Measurements from ENCODE around the gene NOP53. TPM values are rescaled to one million over a fixed set of nuclear protein-coding genes. Genes with fewer than 3 reads are reported as not detected.
"Not testable (repeated sequence)": the region's sequence is repeated elsewhere in the genome, so short reads cannot be mapped to it uniquely, and the experiment has no call there.

The NOP53 gene
- polyA plus RNA-seq, 1 donor: 316 TPM

DNA sequence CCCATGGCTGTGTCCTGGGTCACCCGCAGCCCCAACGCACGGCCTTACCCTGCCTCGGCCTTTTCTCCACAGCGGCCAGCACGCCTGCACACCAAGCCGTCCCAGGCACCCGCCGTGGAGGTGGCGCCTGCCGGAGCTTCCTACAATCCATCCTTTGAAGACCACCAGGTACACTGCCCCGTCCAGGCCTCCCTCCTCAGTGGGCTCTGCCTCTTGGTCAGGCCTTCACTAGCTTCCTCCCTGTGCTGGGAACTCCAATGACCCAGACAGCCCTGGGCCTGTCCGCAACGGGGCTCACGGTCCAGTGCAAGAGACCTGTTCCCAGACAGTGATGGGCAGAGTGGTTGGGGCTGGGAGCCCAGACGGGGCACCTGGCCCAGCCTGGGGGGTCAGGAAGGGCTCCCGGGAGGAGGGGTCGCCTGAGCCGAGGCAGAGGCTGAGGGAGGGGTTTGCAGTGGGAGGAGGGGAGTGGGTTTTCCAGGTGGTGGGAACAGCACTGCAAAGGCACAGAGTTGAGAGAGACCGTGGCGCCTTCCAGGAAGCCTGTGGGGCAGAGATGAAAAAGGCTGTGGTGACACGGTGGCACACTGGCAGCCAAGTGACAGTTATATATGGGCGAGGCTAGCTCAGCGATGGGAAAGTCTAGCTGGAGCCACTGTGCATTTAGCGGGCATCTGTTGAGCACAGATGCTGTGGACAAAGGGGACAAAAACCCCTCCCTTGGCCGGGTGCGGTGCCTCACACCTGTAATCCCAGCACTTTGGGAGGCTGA, 7.3 kb downstream of the NOP53 start:
- DNase-seq: no peak

DNA sequence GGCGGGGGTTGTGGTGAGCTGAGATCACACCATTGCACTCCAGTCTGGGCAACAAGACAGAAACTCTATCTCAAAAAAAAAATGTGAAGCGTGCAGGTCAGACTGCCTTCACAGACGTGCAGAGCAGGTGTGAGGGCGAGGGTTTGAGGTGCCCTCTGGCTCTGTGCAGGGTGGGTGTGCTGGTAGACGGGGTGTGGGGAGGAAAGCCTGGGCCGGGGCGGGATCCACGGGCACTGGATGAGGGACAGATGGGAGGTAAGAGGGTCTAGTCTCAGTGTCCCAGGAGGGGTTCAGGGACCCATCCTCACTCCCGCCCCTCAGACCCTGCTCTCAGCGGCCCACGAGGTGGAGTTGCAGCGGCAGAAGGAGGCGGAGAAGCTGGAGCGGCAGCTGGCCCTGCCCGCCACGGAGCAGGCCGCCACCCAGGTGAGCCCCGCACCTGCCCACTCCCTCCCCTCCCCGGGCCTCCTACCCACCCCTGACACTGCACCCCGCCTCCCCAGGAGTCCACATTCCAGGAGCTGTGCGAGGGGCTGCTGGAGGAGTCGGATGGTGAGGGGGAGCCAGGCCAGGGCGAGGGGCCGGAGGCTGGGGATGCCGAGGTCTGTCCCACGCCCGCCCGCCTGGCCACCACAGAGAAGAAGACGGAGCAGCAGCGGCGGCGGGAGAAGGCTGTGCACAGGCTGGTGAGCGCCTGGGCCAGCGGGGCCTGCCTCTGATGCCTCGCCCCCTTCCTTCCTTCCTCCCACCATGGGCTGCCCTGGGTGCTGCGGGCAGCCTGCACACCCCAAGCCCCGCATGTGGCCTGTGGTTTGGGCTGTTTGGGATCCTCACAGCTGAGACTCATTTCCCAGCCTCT, 9.1 kb downstream of the NOP53 start:
- no peak for DNase-seq

DNA sequence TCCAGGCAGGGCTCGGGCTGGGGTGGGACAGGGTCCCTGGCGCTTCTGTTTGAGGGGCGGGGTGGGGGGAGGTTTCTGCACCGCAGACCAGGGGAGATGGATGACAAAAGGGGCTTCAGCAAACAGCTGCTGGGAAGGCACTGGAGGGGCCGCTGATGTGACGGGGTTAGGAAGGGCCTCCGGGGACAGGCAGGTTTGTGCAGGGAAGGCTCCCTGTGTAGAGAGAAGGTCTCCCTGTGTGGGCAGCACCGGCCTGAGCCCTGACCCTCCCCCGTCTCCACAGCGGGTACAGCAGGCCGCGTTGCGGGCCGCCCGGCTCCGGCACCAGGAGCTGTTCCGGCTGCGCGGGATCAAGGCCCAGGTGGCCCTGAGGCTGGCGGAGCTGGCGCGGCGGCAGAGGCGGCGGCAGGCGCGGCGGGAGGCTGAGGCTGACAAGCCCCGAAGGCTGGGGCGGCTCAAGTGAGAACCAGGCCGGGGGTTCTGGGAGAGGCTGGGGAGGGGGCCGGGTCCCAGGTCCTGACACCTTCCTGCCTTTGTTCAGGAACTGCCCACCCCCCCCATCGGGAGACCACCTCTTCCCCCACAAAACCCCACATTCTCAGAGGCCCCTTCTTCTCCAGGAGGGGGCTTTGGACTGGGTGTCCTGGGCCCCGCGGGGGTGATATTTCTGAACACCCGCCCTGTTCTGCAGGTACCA, 9.9 kb downstream of the NOP53 start:
- no peak for DNase-seq

DNA sequence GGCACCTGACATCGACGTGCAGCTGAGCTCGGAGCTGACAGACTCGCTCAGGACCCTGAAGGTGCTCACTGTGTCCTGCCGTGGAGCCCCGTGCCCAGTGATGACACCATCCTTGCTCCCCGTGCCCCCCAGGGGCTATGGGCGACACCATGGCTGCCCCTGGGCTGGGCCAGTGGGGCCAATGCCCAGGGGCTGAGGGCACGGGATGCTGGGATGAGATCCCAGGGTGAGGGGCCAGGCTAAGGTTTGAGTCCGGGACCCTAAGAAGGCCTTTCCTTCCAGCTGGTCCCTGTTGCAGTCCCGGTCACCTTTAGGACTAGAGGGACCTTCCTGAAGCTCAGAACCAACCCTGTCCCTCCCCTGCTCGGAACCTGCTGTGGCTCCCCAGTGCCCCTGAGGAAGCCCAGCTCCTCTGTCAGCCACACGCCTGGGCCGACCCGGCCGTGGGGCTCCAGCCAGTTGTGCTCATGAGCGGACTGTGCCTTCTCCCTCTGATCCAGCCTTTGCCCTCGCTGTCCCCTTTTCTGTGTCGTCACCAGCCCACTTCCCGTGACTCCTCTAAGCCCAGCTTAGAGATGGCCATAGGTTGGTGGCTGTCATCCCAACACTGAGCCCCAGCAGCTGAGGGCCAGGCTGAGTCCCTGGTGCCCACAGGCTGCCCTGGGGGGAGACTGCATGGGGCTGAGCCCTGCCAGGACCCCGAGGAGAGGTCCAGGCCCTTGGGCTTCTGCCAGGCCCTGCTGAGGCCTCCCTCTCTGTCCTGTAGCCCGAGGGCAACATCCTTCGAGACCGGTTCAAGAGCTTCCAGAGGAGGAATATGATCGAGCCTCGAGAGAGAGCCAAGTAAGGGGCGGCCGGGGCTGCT, 10.6 kb downstream of the NOP53 start:
- DNase-seq: no peak

DNA sequence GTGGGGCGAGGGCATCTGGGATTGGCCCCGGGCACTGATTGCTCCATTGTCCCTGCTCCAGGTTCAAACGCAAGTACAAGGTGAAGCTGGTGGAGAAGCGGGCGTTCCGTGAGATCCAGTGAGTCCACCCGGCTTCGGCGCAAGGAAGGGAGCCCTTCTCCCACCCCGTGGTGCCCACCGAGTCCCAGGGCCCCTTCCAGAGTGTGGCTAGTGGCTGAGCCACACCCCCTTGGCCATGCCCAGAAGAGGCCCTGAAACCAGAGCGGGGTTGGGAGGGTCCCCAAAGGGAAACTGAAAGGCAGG, 11.2 kb downstream of the NOP53 start:
- DNase-seq: no peak

DNA sequence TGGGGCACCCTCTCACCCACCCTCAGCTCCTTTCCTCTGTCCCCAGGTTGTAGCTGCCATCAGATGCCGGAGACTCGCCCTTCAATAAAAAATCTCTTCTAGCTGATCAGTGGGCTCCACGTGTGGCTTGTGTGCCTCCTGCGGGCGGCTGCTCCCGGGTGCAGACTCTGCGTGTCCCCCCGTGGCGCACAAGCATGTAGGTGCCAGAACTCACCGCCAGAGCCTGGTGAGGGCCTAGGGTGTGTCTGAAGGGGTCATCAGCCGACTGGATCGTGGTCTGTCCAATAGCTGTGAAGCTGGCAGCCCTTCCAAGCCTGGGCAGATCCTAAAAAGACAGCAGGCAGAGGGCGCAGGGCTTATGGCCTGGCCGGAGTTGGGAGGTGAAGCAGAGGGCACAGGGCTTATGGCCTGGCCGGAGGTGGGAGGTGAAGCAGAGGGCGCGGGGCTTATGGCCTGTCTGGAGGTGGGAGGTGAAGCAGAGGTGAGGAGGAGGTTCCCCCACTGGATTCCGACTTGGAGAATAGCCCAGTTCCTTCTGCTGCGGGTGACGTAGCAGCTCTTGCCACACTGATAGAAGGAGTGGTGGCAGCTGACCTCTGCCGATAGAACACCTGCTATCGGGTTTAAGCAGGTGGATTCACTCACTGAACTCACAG, 11.7 kb downstream of the NOP53 start:
- DNase-seq: no peak

DNA sequence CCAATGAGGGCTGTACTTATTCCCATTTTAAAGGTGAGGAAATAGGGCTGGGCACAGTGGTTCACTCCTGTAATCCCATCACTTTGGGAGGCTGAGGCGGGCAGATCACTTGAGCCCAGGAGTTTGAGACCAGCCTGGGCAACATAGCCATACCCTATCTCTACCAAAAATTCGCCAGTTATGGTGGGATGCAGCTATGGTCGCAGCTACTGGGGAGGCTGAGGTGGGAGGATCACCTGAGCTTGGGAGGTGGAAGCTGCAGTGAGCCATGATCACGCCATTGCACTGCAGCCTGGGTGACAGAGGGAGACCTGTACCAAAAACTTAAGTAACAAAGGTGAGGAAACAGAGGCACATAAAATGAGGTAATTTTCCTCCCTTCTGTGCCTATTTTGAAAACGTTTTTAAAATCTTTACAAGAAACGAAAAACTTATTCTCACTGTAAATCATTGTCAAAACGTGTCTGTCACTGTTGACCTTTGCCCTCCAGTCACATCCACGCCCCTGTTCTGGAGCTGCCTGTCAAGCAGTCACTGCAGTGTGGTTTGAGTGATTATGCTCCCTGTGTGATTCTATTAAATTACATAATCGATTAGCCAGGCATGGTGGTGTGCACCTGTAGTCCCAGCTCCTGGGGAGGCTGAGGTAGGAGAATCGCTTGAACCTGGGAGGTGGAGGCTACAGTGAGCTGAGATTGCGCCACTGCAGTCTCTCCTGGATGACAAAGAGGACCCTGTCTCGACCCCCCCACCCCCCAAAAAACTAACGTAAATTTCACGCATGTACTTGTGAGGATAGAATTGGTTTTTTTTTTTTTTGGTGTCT, 12.5 kb downstream of the NOP53 start:
- no peak for DNase-seq

DNA sequence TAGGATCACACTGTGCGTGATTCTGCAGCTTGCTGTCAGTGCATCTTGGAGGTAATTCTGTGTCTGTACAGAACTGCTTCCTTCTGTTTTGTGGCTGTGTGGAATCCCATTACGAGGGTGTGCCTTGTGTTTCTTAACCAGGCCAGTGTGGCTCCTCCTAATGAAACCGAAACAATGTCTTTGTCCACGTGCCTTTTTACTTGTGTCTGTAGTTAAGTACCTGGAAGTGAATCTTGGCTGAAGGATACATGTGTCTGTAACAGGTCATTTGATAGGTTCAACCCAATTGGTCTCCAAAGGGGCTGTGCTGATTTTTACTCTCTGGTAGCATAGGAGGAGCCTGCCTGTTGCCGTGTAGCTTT, 13.1 kb downstream of the NOP53 start:
- DNase-seq: no peak

DNA sequence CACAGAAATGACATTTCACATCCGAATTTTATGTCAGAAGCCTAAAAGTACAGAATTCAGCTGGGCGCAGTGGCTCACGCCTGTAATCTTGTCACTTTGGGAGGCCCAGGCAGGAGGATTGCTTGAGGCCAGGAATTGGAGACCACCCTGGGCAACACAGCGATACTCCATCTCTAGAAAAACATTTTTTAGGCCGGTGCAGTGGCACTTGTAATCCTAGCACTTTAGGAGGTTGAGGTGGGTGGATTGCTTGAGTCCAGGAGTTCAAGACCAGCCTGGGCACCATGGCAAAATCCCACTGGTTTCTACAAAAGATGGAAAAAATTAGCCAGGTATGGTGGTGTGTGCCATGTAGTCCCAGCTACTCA, 15.3 kb downstream of the NOP53 start:
- no peak for DNase-seq

DNA sequence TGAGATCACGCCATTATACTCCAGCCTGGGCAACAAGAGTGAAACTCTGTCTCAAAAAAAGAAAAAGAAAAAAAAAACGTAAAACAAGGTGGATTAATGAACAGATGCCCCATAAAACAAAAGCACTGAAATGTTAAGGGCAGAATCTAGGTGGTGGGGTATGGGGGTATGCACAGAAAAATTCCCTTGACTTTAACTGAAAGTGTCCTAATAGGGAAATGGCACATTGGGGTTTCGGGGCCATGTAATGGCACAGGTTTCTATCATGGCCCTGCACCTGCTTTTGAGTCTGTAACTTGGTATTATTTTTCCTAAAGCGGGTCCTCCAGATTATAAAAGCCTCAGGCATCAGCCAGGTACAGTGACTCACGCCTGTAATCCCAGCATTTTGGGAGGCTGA, 16.2 kb downstream of the NOP53 start:
- DNase-seq: no peak

DNA sequence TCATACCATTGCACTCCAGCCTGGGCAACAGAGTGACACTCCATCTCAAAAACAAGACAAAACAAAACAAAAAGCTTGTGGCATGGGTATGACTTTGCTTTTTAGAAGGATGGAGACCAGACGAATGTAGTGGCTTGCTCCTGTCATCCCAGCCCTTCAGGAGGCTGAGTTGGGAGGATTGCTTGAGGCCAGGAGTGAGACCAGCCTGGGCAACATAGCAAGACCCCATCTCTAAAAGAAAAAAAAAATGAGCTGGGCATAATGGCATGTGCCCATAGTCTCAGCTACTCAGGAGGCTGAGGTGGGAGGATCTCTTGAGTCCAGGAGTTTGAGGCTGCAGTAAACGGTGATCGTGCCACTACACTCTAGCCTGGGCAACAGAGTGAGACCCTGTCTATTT, 16.8 kb downstream of the NOP53 start:
- no peak for DNase-seq

DNA sequence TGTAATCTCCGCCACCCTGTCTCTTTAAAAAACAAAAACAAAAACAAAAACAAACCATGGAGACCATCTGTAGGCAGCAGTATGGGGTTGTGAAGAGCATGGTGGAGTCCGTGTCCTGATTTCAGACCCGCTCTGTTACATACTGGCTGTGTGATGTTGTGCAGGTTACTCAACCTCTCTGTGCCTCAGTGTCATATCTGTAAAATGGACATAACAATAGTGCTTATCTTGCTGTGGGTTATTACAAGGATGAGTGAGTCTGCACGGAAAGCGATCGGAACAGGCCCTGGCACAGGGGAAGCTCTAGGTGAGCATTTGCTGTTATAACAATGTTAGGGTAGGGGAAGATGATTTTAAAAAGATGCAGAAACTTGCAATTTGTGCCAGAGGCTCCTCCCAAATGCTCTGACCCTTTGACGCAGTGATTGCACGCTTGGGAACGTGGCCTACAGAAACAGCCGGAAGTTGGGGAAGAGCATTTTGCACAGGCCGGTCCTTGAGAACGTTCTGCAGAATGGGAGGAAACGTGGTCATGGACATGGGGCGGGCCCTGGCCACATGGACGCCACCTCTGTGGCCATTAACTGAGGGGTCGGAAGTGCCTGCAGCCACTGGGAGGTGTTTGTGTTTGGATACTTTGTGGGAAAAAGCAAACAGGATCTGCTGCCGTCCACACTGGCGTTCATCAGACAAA, 17.4 kb downstream of the NOP53 start:
- DNase-seq: no peak

DNA sequence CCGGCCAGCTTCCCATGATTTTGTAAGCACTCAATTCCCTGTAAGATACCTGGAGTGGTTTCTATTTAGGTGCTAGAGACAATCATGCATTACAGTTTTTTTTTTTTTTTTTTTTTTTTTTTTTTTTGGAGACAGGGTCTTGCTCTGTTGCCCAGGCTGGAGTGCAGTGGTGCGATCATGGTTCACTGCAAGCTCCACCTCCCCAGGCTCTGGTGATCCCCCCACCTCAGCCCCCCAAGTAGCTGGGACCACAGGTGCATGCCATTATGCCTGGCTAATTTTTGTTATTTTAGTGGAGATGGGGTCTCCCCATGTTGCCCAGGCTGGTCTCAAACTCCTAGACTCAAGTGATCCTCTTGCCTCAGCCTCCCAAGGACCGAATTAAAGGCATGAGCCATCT, 19.4 kb downstream of the NOP53 start:
- not testable (repeated sequence) for DNase-seq

DNA sequence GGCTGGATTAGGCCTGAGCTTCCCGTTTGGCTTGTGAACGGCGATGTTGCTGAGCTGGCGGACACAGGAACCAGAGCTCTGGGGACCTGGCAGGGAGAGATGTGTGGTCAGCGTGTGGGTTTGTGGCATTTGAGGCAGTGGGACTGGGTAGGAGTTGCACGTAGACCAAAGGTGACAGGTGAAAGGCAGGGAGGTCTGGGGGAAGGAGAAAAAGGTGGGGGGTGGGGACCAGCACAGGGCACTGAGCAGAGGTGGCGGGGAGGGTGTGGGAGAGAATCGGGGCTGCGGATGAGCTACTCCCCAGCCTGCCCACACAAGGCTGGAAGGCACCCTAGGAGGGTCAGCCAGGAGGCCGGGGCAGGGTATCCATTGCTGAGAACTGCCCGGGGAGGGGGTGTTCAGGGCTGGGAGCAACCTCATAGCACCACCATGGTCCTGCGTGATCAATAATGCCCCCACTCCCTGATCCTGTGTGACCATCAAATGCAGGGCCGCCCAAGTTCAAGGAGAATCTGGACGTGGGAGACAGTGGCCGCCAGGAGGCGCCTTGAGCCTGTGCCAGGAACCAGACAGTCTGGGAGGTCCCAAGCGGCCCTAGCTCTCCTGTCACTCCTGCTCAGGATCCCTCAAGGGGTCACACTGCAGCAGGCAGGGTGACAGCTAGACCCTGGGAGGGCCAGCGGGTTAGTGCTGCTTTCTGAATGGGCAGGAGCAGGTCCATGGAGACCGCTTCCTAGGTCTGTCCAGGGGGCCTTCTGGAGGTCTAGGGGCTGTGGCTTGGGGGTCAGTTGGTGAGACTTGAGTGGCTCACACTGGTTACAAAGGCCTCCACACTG, 20.4 kb downstream of the NOP53 start:
- no peak for DNase-seq

DNA sequence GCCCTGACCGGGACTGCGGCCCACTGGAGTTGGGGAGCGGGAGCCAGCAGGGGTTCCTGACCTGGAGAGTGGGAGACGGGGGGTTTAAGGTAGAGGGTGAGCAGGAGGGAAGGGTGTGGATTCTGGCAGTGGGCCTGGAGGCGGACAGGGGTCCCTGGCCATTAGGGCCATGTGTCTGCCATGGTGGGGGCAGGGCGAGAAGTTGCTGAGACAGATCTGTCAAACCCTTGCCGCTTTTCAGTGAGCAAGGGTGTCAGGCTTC, 20.9 kb downstream of the NOP53 start:
- no peak for DNase-seq

DNA sequence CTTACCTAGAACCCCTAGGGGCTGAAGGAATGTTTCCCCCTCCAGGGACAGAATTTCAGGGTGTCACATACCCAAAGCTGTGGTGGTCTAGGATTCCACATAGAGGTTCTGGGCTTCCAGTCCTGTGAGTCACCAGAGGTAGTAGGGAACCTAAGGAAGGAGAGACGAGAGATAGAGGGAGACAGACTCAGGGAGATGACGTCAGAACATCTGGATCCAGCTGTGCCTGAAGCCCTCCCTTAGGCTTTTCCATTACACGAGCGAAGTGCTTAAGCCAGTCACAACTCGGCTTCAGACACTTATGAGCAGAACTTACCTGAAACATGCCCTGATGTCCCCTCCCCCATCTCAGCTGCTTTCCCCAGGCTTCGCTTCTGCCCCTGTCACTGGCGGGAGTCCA, 21.3 kb downstream of the NOP53 start:
- DNase-seq: no peak

DNA sequence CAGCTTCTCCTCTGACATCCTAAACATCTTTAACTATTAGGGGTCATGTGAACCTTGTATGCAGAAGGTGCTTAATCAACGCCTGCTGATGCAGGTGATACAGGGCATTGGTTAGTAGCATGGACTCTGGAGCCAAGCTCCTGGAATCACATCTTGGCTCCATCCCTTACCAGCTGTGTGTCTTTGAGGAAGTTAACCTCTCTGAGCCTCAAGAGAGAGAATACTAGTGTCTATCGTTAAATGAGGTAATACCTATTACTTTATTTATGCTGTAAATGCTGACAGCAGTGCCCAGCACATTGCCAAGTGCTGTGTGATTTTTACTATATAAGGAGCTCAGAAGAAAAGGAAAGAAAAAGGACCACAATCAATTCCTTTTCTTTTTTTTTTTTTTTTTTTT, 22.0 kb downstream of the NOP53 start:
- DNase-seq: no peak

DNA sequence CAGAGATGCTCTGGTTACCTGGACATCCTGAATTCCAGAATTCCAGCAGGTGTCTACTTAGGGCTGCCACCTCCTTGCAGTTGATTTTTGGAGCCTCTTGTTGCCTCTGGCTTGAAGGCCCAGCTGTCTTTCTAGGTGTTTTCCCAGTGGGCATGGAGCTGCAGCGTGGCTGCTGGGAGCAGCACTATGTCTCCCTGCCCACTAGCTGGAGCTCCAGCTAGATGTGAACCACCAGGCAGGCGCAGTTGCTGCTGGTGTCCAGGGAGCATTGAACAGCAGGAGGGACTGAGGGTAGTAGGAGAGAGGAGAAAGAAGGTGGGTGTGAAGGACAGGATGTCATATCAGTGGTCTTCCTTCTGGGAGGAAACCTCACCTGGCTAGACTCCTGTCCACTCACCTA, 23.3 kb downstream of the NOP53 start:
- no peak for DNase-seq

DNA sequence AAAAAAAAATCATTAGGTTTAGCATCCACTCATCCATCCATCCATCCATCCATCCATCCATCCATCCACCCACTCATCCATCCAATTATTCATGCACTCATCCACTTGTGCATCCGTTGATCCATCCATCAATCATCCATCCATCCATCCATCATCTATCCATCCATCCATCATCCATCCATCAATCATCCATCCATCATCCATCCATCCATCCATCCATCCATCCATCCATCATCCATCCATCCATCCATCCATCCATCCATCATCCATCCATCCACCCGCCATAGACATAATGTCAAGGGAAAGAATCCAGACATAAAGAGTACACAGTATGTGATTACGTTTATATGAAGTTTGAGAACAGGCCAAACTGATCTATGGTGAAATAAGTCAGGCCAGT, 24.2 kb downstream of the NOP53 start:
- DNase-seq: no peak

DNA sequence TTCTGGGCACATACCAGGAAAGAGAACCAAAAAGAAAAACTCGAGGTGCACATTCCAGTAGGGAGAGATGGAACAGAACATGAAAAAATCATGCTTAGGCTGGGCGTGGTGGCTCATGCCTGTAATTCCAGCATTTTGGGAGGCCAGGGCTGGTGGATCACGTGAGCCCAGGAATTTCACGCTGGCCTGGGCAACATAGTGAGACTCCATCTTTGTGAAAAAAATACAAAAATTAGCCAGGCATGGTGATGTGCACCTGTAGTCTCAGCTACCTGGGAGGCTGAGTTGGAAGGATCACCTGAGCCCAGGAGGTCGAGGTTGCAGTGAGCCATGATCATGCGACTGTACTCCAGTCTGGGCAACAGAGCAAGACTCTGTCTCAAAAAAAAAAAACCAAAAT, 25.9 kb downstream of the NOP53 start:
- not testable (repeated sequence) for DNase-seq

Measured in left kidney (tissue), 2 donors.